Neural progenitor cell (in vitro differentiated cells): ENCODE measurements around the gene PARP11. TPM values are rescaled to one million over a fixed set of nuclear protein-coding genes. Genes with fewer than 3 reads are reported as not detected.
A peak's percentile ranks its signal among the peaks of the same experiment; 100 is the strongest.

ENCODE experiments used
- DNase-seq: peaks from one replicate; pipeline ENCODE4 v3.0.0-alpha.2; 2016; ENCODE audit warnings: low spot score
- H2AFZ ChIP-seq: fragments of 200-600 bp; sonication (generic); replicated peaks from 2 replicates; pipeline ENCODE4 v1.6.1; 2016; ENCODE audit warnings: antibody characterized with exemption
- H3F3A ChIP-seq: fragments of 200-600 bp; sonication (generic); 2 replicates; pipeline ENCODE4 v1.6.1; 2016; ENCODE audit warnings: antibody characterized with exemption, low read depth
- H3K27ac ChIP-seq: fragments of 200-600 bp; sonication (generic); 2 replicates; pipeline ENCODE4 v1.5.1; 2016; ENCODE audit warnings: mild to moderate bottlenecking
- H3K27me3 ChIP-seq: fragments of 200-600 bp; sonication (generic); 2 replicates; pipeline ENCODE4 v1.6.1; 2016; ENCODE audit warnings: mild to moderate bottlenecking, moderate library complexity
- H3K36me3 ChIP-seq: fragments of 200-600 bp; sonication (generic); 2 replicates; pipeline ENCODE4 v1.5.1; 2016
- H3K4me1 ChIP-seq: fragments of 200-600 bp; sonication (generic); 2 replicates; pipeline ENCODE4 v1.6.1; 2016; ENCODE audit warnings: mixed run types
- H3K4me2 ChIP-seq: fragments of 200-600 bp; sonication (generic); 2 replicates; pipeline ENCODE4 v1.6.1; 2016
- H3K4me3 ChIP-seq: fragments of 200-600 bp; sonication (generic); 2 replicates; pipeline ENCODE4 v1.5.1; 2016
- H3K79me2 ChIP-seq: fragments of 200-600 bp; sonication (generic); 2 replicates; pipeline ENCODE4 v1.6.1; 2016; ENCODE audit warnings: low read depth
- H3K9ac ChIP-seq: fragments of 200-600 bp; sonication (generic); 2 replicates; pipeline ENCODE4 v1.6.1; 2016
- H3K9me3 ChIP-seq: fragments of 200-600 bp; sonication (generic); 2 replicates; pipeline ENCODE4 v1.5.1; 2016; ENCODE audit warnings: low read depth
- H4K20me1 ChIP-seq: fragments of 200-600 bp; sonication (generic); 2 replicates; pipeline ENCODE4 v1.6.1; 2016; ENCODE audit warnings: low read depth
- H3K27ac Mint-ChIP-seq: 3 replicates; pipeline ENCODE4 v1.8.0; 2021; ENCODE audit warnings: mixed read lengths
- H3K27me3 Mint-ChIP-seq: 2 replicates; pipeline ENCODE4 v1.8.0; 2022; ENCODE audit warnings: low read depth, mild to moderate bottlenecking, inconsistent platforms, moderate library complexity, mixed read lengths; ENCODE audit not compliant: insufficient read depth
- H3K36me3 Mint-ChIP-seq: 3 replicates; pipeline ENCODE4 v1.8.0; 2021; ENCODE audit warnings: mixed read lengths
- H3K4me1 Mint-ChIP-seq: 3 replicates; pipeline ENCODE4 v1.8.0; 2021; ENCODE audit warnings: mixed read lengths
- H3K4me3 Mint-ChIP-seq: 3 replicates; pipeline ENCODE4 v1.8.0; 2021; ENCODE audit warnings: mild to moderate bottlenecking, moderate library complexity, mixed read lengths
- H3K9me3 Mint-ChIP-seq: 3 replicates; pipeline ENCODE4 v1.8.0; 2020; ENCODE audit warnings: mixed read lengths
- EZH2 ChIP-seq: fragments of 200-600 bp; sonication (generic); IDR thresholded peaks from 2 replicates; pipeline ENCODE4 v1.6.1; 2017; ENCODE audit warnings: antibody characterized with exemption, mild to moderate bottlenecking, moderate library complexity
- EZH2phosphoT487 ChIP-seq: fragments of 200-600 bp; sonication (generic); IDR thresholded peaks from 2 replicates; pipeline ENCODE4 v1.6.1; 2017; ENCODE audit warnings: antibody characterized with exemption
- total RNA-seq: library from RNA; depleted of rRNA; stranded (reverse); fragments of >200 nt; gene quantifications from 2 replicates; pipeline ENCODE4 v1.2.3, GENCODE V29; 2015; ENCODE audit warnings: low replicate concordance
- TF ChIP-seq, protein P1 (sequence below): fragments of 200-600 bp; sonication (generic); IDR thresholded peaks from 2 replicates; pipeline ENCODE4 v1.5.1; 2017; ENCODE audit warnings: antibody characterized with exemption, mild to moderate bottlenecking

The PARP11 gene
- total RNA-seq, 1 donor from 2014 or later: 12.2 TPM

DNA sequence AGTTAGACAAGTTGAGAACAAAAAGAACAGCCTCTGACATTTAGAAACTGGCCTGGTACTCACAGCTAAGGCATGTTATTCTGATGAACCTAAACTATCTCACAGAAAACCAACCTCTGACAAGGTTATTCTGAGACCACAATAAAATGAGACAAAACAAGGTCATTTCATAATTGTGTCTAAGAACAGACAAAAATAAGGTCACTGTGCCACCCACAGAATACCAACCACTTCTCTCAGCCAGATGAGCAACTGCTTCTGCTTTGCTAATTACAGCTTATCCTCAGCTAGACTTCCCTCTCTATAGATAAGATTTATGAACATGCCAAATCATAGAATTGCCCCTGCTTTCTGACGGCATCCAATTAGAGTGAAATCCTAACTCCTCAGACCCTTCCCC is 68.1 kb downstream of the PARP11 start:
- Mint-ChIP-seq H3K27me3 (peaks cover 2% of the 10 kb centered on the region), H3K4me3 (no peak overlapping the region), H3K36me3 (peaks cover 2% of the 10 kb centered on the region), H3K4me1 (no peaks in the 10 kb centered on the region), H3K27ac (no peak overlapping the region), H3K9me3 (no peaks in the 10 kb centered on the region)
- no peaks in the 10 kb centered on the region for H3K9me3 ChIP-seq
- no peaks in the 10 kb centered on the region for H3K36me3 ChIP-seq
- H4K20me1 ChIP-seq: no peaks in the 10 kb centered on the region
- H3K4me1 ChIP-seq: no peaks in the 10 kb centered on the region
- H3K4me2 ChIP-seq: no peak overlapping the region
- no peaks in the 10 kb centered on the region for H3K79me2 ChIP-seq
- H2AFZ ChIP-seq: no peak overlapping the region
- no peak overlapping the region for H3K27ac ChIP-seq
- no peak overlapping the region for H3K4me3 ChIP-seq
- TF ChIP-seq, protein P1, sequence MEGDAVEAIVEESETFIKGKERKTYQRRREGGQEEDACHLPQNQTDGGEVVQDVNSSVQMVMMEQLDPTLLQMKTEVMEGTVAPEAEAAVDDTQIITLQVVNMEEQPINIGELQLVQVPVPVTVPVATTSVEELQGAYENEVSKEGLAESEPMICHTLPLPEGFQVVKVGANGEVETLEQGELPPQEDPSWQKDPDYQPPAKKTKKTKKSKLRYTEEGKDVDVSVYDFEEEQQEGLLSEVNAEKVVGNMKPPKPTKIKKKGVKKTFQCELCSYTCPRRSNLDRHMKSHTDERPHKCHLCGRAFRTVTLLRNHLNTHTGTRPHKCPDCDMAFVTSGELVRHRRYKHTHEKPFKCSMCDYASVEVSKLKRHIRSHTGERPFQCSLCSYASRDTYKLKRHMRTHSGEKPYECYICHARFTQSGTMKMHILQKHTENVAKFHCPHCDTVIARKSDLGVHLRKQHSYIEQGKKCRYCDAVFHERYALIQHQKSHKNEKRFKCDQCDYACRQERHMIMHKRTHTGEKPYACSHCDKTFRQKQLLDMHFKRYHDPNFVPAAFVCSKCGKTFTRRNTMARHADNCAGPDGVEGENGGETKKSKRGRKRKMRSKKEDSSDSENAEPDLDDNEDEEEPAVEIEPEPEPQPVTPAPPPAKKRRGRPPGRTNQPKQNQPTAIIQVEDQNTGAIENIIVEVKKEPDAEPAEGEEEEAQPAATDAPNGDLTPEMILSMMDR: no peak
- no peak for TF ChIP-seq EZH2phosphoT487
- no peak for TF ChIP-seq EZH2
- no peaks in the 10 kb centered on the region for H3K27me3 ChIP-seq
- H3K9ac ChIP-seq: no peak overlapping the region
- DNase-seq: no peak
- H3F3A ChIP-seq: peaks cover 3% of the 10 kb centered on the region

DNA sequence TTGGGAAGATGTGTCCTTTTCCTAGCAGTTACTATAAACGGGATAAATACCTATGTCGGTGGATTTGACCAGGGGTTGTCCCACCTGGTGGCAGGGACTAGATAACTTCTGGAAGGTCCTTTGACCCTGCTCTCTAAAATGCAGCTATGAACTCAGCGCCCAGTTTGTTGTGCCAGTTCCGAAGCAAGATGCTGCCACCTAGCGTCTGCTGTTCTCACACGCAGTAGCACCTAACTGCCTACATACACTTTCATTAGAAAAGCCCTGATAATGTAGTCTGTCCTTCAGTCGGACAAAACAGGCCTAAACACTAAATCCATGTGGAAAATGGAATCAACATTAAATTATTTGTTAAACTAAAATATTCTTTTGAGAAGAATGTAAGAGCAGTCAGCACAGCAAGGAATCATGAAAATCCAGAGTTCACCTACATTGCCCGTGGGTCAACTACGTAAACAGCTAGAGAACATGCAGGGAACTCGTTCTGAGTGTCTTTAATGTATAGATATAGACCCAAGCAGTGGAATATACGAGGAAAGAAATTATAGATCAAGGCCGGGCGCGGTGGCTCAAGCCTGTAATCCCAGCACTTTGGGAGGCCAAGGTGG is 69.2 kb downstream of the PARP11 start:
- Histone ChIP-seq H3K27me3 (no peaks in the 10 kb centered on the region), H3K36me3 (no peaks in the 10 kb centered on the region), H3K9ac (no peak overlapping the region), H3F3A (peaks cover 3% of the 10 kb centered on the region), H3K79me2 (no peaks in the 10 kb centered on the region), H3K9me3 (no peaks in the 10 kb centered on the region), H3K4me3 (no peak overlapping the region), H4K20me1 (no peaks in the 10 kb centered on the region), H3K4me1 (no peaks in the 10 kb centered on the region), H3K27ac (no peak overlapping the region), H2AFZ (no peak overlapping the region), H3K4me2 (no peak overlapping the region)
- Mint-ChIP-seq H3K27ac (no peak overlapping the region), H3K36me3 (no peaks in the 10 kb centered on the region), H3K27me3 (peaks cover 2% of the 10 kb centered on the region), H3K4me3 (no peak overlapping the region), H3K4me1 (no peaks in the 10 kb centered on the region), H3K9me3 (no peaks in the 10 kb centered on the region)
- TF ChIP-seq, protein P1: peak; percentile 95
- TF ChIP-seq EZH2phosphoT487 (no peak), EZH2 (no peak)
- peak; percentile 82 for DNase-seq

DNA sequence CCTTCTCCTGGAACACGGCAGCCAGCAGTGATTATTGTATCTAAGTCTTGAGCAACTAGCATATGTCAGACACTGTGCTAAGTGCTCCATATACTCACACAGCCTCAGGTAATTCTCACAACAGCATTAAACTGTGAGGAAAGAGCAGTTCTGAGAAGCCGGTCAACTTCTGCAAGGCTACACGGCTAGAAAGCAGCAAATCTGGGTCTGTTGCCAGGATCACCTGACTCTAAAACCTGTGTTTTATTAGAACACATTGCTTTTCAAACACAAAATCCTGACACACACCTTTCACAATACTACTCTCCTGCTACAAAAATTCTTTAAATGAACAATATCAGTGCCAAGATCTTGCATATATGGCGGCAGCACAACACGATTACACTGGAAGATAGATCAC is 70.5 kb downstream of the PARP11 start:
- TF ChIP-seq EZH2 (no peak), EZH2phosphoT487 (no peak)
- TF ChIP-seq, protein P1: no peak
- Histone ChIP-seq H3K9me3 (no peaks in the 10 kb centered on the region), H4K20me1 (no peaks in the 10 kb centered on the region), H3F3A (peaks cover 3% of the 10 kb centered on the region), H3K4me3 (no peak overlapping the region), H3K79me2 (no peaks in the 10 kb centered on the region), H2AFZ (no peak overlapping the region), H3K4me2 (no peak overlapping the region), H3K27me3 (no peaks in the 10 kb centered on the region), H3K36me3 (no peaks in the 10 kb centered on the region), H3K9ac (no peak overlapping the region), H3K27ac (no peak overlapping the region), H3K4me1 (no peaks in the 10 kb centered on the region)
- no peak overlapping the region for H3K4me3 Mint-ChIP-seq
- no peak for DNase-seq
- H3K27me3 Mint-ChIP-seq: peaks cover 2% of the 10 kb centered on the region
- no peaks in the 10 kb centered on the region for H3K4me1 Mint-ChIP-seq
- H3K9me3 Mint-ChIP-seq: no peaks in the 10 kb centered on the region
- no peak overlapping the region for H3K27ac Mint-ChIP-seq
- H3K36me3 Mint-ChIP-seq: no peaks in the 10 kb centered on the region
